ENCODE data around the gene MAP4K4. TPM values are rescaled to one million over a fixed set of nuclear protein-coding genes. Genes with fewer than 3 reads are reported as not detected.
"Not testable (repeated sequence)": the region's sequence is repeated elsewhere in the genome, so short reads cannot be mapped to it uniquely, and the experiment has no call there.

Gene MAP4K4
- total and polyA plus RNA-seq, 2 donors = 22.4 to 30.9 TPM

GRCh38 chr2:101931402-101931801 is 233.9 kb downstream of the MAP4K4 start:
- Histone ChIP-seq H3K4me3 (ENCODE audit: low read length in 2 of 2) (no peak overlapping the region), H3K27me3 (ENCODE audit: control insufficient read depth in 2 of 2, insufficient read depth in 1 of 2, low read length in 1 of 2) (no peaks in the 10 kb centered on the region), H3K4me1 (ENCODE audit: control insufficient read depth in 2 of 2, insufficient read depth in 2 of 2, low read length in 2 of 2) (no peaks in the 10 kb centered on the region), H3K27ac (ENCODE audit: low read depth in 1 of 2, low read length in 1 of 2) (no peak overlapping the region), H3K9me3 (ENCODE audit: control insufficient read depth in 2 of 2, insufficient read depth in 1 of 2, low read length in 1 of 2) (peaks cover 0 to 7% of the 10 kb centered on the region in 2 donors), H3K36me3 (ENCODE audit: control insufficient read depth in 2 of 2, insufficient read depth in 2 of 2, low read length in 1 of 2) (no peaks in the 10 kb centered on the region)
- WGBS = 43% methylated on average over 3 of the region's 3 CpGs
- DNase-seq (ENCODE audit: low read depth in 6 of 9, low spot score in 9 of 9) = no peak

DNA sequence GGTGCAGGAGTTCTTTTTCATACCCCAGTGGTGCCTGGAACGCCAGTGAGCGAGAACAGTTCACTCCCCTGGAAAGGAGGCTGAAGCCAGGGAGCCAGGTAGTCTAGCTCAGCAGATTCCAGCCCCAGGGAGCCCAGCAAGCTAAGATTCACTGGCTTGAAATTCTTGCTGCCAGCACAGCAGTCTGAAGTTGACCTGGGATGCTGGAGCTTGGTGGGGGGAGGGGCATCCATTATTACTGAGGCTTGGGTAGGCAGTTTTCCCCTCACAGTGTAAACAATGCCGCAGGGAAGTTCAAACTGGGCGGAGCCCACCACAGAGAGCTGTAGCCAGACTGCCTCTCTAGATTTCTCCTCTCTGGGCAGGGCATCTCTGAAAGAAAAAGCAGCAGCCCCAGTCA is 238.3 kb downstream of the MAP4K4 start:
- H3K4me3 ChIP-seq (ENCODE audit: low read length in 2 of 2); H3K9me3 ChIP-seq (ENCODE audit: control insufficient read depth in 2 of 2, insufficient read depth in 1 of 2, low read length in 1 of 2); H3K27me3 ChIP-seq (ENCODE audit: control insufficient read depth in 2 of 2, insufficient read depth in 1 of 2, low read length in 1 of 2); H3K36me3 ChIP-seq (ENCODE audit: control insufficient read depth in 2 of 2, insufficient read depth in 2 of 2, low read length in 1 of 2); H3K27ac ChIP-seq (ENCODE audit: low read depth in 1 of 2, low read length in 1 of 2); H3K4me1 ChIP-seq (ENCODE audit: control insufficient read depth in 2 of 2, insufficient read depth in 2 of 2, low read length in 2 of 2); DNase-seq (ENCODE audit: low read depth in 6 of 9, low spot score in 9 of 9): not testable (repeated sequence)
- WGBS = 96% methylated on average over 4 of the region's 4 CpGs

- no peak overlapping the region for H3K4me3 ChIP-seq (ENCODE audit: low read length in 2 of 2)
- peaks cover 0 to 10% of the 10 kb centered on the region in 2 donors for H3K9me3 ChIP-seq (ENCODE audit: control insufficient read depth in 2 of 2, insufficient read depth in 1 of 2, low read length in 1 of 2)
- H3K36me3 ChIP-seq (ENCODE audit: control insufficient read depth in 2 of 2, insufficient read depth in 2 of 2, low read length in 1 of 2) = no peaks in the 10 kb centered on the region
- no peak overlapping the region for H3K27ac ChIP-seq (ENCODE audit: low read depth in 1 of 2, low read length in 1 of 2)
- H3K27me3 ChIP-seq (ENCODE audit: control insufficient read depth in 2 of 2, insufficient read depth in 1 of 2, low read length in 1 of 2) = no peaks in the 10 kb centered on the region
- H3K4me1 ChIP-seq (ENCODE audit: control insufficient read depth in 2 of 2, insufficient read depth in 2 of 2, low read length in 2 of 2) = no peaks in the 10 kb centered on the region
- DNase-seq (ENCODE audit: low read depth in 6 of 9, low spot score in 9 of 9) = no peak
- WGBS = 64% methylated on average over 3 of the region's 3 CpGs
Measured at GRCh38 chr2:101942851-101943250, 245.3 kb downstream of the MAP4K4 start.

Other genes starting within 250 kb of the MAP4K4 start
- 1.0 TPM for gene RFX8, start 222.6 kb upstream of the MAP4K4 start, total RNA-seq
- gene RFX8, start 222.6 kb upstream of the MAP4K4 start, polyA plus RNA-seq = 1.5 TPM